ENCODE measurements around the gene OR56B1. TPM values are rescaled to one million over a fixed set of nuclear protein-coding genes. Genes with fewer than 3 reads are reported as not detected.

The OR56B1 gene
- total RNA-seq, 1 experiment from 2014 or later = 0.17 TPM

- TF ChIP-seq, protein P1, sequence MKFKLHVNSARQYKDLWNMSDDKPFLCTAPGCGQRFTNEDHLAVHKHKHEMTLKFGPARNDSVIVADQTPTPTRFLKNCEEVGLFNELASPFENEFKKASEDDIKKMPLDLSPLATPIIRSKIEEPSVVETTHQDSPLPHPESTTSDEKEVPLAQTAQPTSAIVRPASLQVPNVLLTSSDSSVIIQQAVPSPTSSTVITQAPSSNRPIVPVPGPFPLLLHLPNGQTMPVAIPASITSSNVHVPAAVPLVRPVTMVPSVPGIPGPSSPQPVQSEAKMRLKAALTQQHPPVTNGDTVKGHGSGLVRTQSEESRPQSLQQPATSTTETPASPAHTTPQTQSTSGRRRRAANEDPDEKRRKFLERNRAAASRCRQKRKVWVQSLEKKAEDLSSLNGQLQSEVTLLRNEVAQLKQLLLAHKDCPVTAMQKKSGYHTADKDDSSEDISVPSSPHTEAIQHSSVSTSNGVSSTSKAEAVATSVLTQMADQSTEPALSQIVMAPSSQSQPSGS (CRISPR knock-in tag; IDR thresholded peaks at IDR 0.05; ENCODE audit: borderline replicate concordance, low read depth) = no peak
- TF ChIP-seq, protein P2, sequence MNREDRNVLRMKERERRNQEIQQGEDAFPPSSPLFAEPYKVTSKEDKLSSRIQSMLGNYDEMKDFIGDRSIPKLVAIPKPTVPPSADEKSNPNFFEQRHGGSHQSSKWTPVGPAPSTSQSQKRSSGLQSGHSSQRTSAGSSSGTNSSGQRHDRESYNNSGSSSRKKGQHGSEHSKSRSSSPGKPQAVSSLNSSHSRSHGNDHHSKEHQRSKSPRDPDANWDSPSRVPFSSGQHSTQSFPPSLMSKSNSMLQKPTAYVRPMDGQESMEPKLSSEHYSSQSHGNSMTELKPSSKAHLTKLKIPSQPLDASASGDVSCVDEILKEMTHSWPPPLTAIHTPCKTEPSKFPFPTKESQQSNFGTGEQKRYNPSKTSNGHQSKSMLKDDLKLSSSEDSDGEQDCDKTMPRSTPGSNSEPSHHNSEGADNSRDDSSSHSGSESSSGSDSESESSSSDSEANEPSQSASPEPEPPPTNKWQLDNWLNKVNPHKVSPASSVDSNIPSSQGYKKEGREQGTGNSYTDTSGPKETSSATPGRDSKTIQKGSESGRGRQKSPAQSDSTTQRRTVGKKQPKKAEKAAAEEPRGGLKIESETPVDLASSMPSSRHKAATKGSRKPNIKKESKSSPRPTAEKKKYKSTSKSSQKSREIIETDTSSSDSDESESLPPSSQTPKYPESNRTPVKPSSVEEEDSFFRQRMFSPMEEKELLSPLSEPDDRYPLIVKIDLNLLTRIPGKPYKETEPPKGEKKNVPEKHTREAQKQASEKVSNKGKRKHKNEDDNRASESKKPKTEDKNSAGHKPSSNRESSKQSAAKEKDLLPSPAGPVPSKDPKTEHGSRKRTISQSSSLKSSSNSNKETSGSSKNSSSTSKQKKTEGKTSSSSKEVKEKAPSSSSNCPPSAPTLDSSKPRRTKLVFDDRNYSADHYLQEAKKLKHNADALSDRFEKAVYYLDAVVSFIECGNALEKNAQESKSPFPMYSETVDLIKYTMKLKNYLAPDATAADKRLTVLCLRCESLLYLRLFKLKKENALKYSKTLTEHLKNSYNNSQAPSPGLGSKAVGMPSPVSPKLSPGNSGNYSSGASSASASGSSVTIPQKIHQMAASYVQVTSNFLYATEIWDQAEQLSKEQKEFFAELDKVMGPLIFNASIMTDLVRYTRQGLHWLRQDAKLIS (CRISPR knock-in tag; IDR thresholded peaks at IDR 0.05; ENCODE audit: borderline replicate concordance) = no peak
- TF ChIP-seq ZNF121 (CRISPR knock-in tag; IDR thresholded peaks at IDR 0.05) (no peak), FOXP1 (CRISPR knock-in tag; IDR thresholded peaks at IDR 0.05; ENCODE audit: borderline replicate concordance) (no peak), AR (CRISPR knock-in tag; IDR thresholded peaks at IDR 0.05) (no peak), NR3C1 (CRISPR knock-in tag; conservative IDR thresholded peaks at IDR 0.05; ENCODE audit: low read depth) (no peak)
- TF ChIP-seq, protein P3, sequence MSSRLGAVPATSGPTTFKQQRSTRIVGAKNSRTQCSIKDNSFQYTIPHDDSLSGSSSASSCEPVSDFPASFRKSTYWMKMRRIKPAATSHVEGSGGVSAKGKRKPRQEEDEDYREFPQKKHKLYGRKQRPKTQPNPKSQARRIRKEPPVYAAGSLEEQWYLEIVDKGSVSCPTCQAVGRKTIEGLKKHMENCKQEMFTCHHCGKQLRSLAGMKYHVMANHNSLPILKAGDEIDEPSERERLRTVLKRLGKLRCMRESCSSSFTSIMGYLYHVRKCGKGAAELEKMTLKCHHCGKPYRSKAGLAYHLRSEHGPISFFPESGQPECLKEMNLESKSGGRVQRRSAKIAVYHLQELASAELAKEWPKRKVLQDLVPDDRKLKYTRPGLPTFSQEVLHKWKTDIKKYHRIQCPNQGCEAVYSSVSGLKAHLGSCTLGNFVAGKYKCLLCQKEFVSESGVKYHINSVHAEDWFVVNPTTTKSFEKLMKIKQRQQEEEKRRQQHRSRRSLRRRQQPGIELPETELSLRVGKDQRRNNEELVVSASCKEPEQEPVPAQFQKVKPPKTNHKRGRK (CRISPR knock-in tag; IDR thresholded peaks at IDR 0.05; ENCODE audit: borderline replicate concordance) = no peak
- TF ChIP-seq, protein P4, sequence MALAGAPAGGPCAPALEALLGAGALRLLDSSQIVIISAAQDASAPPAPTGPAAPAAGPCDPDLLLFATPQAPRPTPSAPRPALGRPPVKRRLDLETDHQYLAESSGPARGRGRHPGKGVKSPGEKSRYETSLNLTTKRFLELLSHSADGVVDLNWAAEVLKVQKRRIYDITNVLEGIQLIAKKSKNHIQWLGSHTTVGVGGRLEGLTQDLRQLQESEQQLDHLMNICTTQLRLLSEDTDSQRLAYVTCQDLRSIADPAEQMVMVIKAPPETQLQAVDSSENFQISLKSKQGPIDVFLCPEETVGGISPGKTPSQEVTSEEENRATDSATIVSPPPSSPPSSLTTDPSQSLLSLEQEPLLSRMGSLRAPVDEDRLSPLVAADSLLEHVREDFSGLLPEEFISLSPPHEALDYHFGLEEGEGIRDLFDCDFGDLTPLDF (CRISPR knock-in tag; IDR thresholded peaks at IDR 0.05) = no peak
Measured at GRCh38 chr11:5783255-5783654, 47.0 kb downstream of the OR56B1 start, which contains the start of gene OR52N5 (continued).

Other genes starting within 250 kb of the OR56B1 start
- gene OR52D1, start 247.8 kb upstream of the OR56B1 start, total RNA-seq (2021) = not detected in 3 replicates
- not detected in 3 replicates for gene UBQLN3, start 226.5 kb upstream of the OR56B1 start, total RNA-seq (2021)
- 0.14 to 0.24 TPM in 2 of 3 replicates, not detected in the other for gene UBQLNL, start 219.7 kb upstream of the OR56B1 start, total RNA-seq (2021)
- gene OR52H1, start 187.9 kb upstream of the OR56B1 start, total RNA-seq (2021) = not detected in 3 replicates
- gene OR52B6, start 155.6 kb upstream of the OR56B1 start, total RNA-seq (2021) = not detected in 3 replicates
- gene TRIM6, start 139.8 kb upstream of the OR56B1 start, total RNA-seq (2021) = 25.4 to 30.2 TPM (median 30.0 TPM) in 3 replicates
- 0.66 to 1.6 TPM (median 0.71 TPM) in 3 replicates for gene TRIM34, start 111.4 kb upstream of the OR56B1 start, total RNA-seq (2021)
- 31.8 to 35.3 TPM (median 32.8 TPM) in 3 replicates for gene TRIM5, start 51.4 kb upstream of the OR56B1 start, total RNA-seq (2021)
- gene TRIM22, start 46.7 kb upstream of the OR56B1 start, total RNA-seq (2021) = 69.1 to 78.9 TPM (median 75.9 TPM) in 3 replicates
- gene OR52N4, start 17.8 kb downstream of the OR56B1 start, total RNA-seq (2021) = 0.23 to 0.52 TPM (median 0.44 TPM) in 3 replicates
- gene OR52N5, start 46.9 kb downstream of the OR56B1 start, total RNA-seq (2021) = 0.07 TPM in 1 of 3 replicates, not detected in the others
- gene OR52N1, start 54.8 kb downstream of the OR56B1 start, total RNA-seq (2021) = 0.07 TPM in 1 of 3 replicates, not detected in the others
- 0.25 to 0.34 TPM in 2 of 3 replicates, not detected in the other for gene OR52N2, start 72.5 kb downstream of the OR56B1 start, total RNA-seq (2021)
- not detected in 3 replicates for gene OR52E6, start 105.4 kb downstream of the OR56B1 start, total RNA-seq (2021)
- gene OR52E8, start 121.2 kb downstream of the OR56B1 start, total RNA-seq (2021) = not detected in 3 replicates
- gene OR52E4, start 144.2 kb downstream of the OR56B1 start, total RNA-seq (2021) = not detected in 3 replicates
- gene OR52E5, start 156.8 kb downstream of the OR56B1 start, total RNA-seq (2021) = not detected in 3 replicates
- not detected in 3 replicates for gene OR56A3, start 205.8 kb downstream of the OR56B1 start, total RNA-seq (2021)
- gene OR56A5, start 232.0 kb downstream of the OR56B1 start, total RNA-seq (2021) = 0.27 TPM in 1 of 3 replicates, not detected in the others